ENCODE data around the gene BDH2.

GRCh38 chr4:103046416-103047290 is 53.0 kb downstream of the BDH2 start:
- peak; percentile 65 for TF ChIP-seq CTCF (IDR thresholded peaks at IDR 0.05; ENCODE audit: poor library complexity)
- no peak for TF ChIP-seq EZH2 (IDR thresholded peaks at IDR 0.05; ENCODE audit: borderline replicate concordance)
- TF ChIP-seq EZH2phosphoT487 (IDR thresholded peaks at IDR 0.05; ENCODE audit: low read depth, severe bottlenecking, unreplicated experiment) = no peak
